GM21825 (cell line): ENCODE measurements around the gene RNF31.
A peak's percentile ranks its signal among the peaks of the same experiment; 100 is the strongest.

Experiments used
- ATAC-seq: cut with Tn5 transposase; IDR thresholded peaks from one replicate; pipeline ENCODE4 v1.9.1; 2021; ENCODE audit warnings: mild to moderate bottlenecking, moderate library complexity; ENCODE audit not compliant: unreplicated experiment

RNF31 gene

DNA sequence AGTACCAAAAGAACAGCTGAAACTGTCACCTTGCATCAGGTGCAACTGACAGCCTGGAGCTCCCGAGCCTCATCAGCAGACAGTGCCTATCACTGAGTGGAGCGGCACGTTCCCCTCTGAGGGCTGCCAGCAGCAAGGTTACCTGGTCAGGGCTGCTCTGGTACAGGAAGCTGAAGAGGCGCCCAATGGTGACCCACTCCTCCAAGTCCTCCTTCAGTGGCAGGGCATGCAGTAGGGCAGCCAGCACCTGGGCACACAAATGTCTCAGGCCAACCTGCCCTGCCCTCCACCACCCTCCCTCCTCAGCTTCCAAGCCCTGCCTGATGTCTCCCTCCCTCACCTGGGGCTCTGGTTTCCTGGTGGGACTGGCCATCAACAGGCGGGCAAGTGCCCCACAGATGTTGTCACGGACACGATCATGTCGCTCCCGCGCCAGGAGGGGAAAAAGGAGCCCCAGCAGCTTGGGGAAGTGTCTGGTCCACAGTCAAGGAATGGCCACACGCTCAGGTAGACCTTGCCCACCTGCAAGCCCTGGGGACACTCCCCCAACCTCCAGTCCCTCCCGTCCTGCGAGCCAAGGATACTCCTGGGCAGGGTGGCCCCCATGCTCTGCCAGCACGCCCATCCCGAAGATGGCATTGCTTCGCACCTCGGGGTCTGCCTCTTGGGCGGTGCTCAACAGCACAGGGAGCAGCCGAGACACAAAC lies 34.2 kb downstream of the RNF31 start:
- ATAC-seq = no peak

DNA sequence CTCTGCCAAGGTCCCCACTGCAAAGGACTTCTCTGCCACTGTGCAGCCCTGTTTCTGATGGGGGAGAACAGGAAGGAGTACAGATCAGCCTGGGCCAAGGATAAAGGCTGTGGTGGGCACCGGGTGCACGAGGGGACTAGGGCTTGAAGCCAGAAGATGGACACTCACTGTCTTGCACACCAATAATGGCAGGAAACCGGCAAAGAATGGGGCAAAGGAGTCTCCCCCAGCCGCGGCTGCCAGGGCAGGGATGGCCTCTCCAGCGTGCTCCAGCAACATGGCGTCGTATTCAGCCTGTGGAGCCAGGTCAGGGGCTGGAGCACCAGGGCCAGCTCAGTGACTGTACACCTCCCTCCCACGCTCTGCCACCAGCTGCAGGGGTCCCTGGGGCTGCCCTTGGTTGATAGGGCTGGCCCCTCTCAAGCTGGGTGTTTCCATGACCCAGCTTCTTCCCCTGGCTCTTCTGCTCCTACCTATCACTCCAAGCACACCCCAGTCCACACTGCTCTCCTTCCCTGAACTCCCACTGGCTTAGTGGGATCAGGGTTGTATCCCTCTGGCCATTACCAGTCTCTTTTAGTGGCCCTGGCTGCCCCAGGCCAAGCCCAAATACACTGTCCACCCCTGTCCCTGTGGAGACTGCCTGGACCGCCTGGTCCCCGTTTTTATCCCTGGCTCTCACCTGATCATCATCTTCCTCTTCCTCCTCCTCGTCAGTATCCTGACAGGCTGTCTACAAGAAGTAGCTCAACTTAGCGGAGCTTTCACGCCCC lies 35.0 kb downstream of the RNF31 start:
- no peak for ATAC-seq

- ATAC-seq = no peak
Measured at GRCh38 chr14:24183014-24183481, 35.8 kb downstream of the RNF31 start.

DNA sequence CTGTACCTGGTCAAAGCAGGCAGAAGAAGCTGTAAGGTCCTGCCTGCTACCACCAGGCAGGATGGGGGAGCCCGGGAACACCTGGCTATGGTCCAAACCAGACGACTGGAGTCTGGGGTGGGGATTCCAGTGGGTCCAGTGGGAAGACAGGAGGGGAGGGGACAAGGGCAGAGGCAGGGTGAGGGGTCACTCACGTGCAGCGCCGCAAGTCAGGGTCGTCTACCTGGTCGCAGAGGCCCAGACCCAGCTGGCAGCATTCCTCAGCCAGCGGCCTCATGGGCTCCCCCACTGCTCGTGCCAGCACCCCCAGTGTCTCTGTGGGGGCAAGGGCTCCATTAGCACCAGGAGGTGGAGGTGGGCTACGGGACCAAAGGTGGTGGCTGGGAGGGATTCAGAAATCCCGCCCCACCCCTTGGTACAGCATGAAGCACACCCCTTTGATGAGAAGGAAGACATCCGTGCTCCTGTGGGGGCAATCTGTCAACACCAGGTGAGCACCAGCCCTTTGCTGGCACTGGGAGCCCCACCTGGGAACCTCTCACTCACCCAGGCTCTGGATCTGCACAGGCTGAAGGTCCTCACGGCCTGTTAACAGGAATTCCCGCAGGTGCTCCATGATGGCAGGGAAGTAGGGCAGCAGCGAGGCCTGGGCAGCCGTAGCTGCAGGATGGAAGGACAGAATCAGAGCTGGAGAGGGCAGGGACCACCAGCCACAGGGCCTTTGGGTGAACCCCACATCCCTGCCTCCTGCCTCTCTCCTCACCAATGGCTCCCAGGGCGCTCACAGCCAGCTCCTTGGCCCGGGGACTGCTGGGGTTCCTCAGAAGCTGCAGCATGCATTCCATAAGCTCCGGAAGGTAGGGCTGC lies 37.0 kb downstream of the RNF31 start:
- ATAC-seq = no peak

GRCh38 chr14:24185026-24185425 lies 37.7 kb downstream of the RNF31 start:
- ATAC-seq = no peak

DNA sequence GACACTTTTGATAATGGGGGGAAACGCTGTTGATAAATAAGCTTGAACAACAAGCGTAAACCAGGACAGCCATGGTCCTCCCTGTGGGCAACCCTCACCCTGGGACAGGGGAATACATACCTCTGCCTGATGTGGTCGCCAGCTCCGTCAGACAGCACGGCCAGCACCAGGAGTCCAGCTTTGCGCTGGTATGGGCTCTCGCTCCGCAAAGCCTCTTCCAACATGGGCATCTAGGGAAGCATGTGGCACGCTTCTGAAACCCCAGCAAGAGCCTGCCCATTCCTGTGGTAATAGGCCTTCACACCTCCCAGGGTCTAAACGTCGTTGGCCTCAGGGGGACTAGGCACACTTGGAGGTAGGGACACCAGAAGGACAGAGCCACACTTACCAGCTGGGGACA lies 38.4 kb downstream of the RNF31 start:
- ATAC-seq = no peak

DNA sequence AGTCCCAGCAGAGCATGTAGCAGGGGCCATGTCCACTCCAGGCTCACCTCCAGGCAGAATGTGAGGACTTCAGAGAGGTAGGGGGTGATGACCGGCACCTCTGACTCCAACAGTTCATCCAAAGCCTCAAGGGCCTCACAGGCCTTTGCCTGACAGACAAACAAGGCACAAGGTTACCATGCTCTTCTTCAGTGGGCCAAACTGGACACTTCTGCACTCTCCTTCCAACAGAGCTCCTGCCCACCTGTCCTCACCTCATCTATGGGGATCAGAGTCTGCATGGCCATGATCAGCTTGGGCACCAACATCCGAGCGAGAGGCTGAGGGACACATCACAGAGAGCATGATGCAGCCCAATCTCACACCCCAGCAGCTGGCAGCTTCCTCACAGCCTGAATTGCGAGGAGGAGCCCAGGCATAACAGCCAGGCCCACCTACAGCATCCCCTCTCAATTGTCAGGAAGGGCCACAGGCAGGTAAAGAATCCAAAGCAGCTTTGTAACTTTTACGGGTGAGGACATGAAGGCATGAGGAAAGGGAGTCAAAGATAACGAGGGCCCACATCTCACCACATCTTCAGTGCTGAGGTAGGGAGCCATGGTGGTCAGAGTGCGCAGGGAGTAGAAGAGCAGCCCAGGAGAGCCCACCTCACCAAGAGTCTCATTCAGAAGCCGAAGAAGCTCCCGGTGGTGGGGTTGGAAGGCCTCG lies 39.7 kb downstream of the RNF31 start:
- no peak for ATAC-seq

- ATAC-seq = no peak
Measured at GRCh38 chr14:24187539-24187915, 40.2 kb downstream of the RNF31 start.

GRCh38 chr14:24188251-24189058 lies 41.2 kb downstream of the RNF31 start, which contains the start of gene IPO4:
Gene IPO4 (minus strand): TSS chr14:24188816. CDS start chr14:24188787, 29 bp downstream.
- peak; percentile 85 for ATAC-seq

DNA sequence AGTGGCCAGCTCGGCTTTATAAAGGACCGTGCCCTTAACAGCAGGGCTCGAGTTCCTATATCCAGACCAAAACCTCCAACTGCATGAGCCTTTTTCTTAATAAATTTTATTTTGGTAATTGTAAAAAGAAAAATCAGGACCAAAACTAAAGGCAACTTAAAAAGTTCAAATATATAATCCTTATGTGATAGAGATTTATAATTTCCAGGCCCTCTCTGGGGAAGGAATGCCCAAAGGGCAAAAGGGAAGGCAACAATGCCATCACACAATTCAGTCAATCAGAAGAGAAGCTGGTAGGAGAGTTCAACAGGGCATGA lies 41.7 kb downstream of the RNF31 start:
- ATAC-seq = no peak

DNA sequence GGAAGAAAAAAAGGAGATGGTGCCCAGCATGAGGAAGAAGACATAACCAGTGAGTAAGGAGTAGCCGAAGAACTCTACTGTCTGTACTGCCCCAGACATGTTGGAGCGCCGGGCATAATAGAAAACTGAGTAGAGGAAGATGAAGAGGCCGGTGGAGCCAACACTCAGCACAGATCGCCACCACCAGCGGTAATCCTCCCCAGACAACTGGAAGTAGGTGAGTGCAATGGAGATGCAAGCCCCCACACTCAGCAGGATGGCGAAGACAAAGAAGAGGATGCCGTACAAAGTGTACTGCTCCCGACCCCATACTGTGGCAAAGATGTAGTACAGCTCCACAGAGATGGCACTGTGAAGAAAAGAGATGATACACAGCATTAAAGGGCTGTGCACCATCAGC lies 42.2 kb downstream of the RNF31 start:
- ATAC-seq = no peak

DNA sequence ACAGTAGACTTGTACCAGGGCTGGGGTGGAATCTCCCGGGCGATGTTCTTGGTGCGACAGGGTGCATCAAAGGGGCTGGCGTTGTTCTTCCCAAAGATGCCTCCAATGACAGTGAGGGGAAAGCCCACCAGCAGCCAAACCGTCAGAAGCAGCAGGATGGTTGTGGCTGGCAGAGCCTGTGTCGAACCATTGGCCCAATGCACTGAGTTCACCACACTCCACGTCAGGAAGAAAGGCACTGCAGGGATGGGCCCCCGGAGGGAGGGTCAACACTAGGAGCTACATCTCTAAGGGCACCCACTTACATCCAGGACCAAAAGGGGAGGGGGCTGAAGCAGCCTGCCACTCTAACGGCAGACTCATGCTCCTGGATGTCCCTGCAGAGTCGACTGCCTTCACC lies 43.1 kb downstream of the RNF31 start:
- ATAC-seq = no peak

DNA sequence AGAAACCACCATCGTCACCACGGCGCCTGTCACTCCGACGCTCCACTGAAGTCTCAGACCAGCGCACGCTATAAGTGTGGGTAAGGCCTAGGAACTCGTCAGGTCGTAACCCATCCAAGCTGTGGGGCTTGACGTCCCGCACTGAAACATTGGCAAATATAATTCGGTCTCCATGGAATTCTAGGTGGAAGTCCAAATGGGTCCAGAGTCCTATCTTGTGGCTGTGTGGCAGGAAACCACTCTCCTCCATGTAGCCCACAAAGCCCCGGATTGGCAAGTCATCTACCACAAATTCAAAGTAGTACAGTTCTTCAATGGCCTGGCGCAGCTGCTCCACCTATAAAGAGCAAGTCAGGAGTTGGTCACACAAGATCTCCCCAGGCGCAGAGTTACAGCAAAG lies 45.6 kb downstream of the RNF31 start:
- no peak for ATAC-seq

DNA sequence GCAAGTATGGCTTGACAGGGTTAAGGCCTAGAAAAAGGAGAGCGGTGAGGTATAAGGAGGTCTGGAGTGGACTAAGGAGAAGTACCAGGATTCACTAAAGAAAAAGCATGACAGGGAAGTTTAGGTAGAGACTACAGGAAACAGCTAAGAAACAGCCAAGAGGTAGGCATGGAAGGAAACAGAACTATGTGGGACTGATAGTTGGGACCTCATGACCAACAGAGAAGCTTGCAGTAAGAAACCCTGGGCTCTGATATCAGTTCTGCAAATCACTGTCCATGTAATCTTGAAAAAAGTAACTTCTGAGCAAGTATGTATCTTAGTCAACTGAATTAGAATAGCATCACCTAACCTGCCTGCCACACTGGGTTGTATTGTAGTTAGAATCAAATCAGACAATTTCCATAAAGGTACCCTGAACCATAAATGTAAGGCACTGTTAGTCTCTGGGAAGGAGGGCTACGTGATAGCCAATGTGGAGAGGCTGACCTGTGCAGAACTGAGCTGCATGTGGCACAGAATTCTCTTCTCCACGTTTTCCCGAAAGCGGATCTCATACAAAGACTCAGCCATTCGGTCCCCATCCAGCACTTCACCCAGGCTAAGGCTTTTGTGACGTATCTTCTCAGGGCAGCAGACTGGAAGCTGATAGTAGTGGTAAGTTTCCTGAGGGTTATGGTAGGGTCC lies 47.0 kb downstream of the RNF31 start:
- no peak for ATAC-seq

DNA sequence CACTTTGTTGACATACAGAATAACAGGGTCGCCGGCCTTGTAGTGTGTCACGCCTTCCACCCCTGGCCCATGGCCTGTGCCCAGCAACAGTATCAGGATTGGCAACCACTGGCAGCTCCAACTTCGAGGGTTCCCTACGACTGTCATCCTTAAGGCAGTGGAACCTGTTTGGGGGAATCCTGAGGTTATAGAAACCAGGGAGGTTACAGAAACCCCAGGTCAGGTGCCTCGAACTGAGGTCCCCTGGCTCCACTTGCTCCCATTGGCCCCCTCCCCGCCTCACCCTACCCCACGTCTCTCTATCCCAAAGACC lies 47.5 kb downstream of the RNF31 start:
- ATAC-seq = no peak

GRCh38 chr14:24195186-24196070 lies 48.1 kb downstream of the RNF31 start, which contains the start of gene TM9SF1:
Gene TM9SF1 (minus strand): TSS chr14:24195441. CDS start chr14:24195019, 422 bp downstream.
- ATAC-seq = peak; percentile 74

DNA sequence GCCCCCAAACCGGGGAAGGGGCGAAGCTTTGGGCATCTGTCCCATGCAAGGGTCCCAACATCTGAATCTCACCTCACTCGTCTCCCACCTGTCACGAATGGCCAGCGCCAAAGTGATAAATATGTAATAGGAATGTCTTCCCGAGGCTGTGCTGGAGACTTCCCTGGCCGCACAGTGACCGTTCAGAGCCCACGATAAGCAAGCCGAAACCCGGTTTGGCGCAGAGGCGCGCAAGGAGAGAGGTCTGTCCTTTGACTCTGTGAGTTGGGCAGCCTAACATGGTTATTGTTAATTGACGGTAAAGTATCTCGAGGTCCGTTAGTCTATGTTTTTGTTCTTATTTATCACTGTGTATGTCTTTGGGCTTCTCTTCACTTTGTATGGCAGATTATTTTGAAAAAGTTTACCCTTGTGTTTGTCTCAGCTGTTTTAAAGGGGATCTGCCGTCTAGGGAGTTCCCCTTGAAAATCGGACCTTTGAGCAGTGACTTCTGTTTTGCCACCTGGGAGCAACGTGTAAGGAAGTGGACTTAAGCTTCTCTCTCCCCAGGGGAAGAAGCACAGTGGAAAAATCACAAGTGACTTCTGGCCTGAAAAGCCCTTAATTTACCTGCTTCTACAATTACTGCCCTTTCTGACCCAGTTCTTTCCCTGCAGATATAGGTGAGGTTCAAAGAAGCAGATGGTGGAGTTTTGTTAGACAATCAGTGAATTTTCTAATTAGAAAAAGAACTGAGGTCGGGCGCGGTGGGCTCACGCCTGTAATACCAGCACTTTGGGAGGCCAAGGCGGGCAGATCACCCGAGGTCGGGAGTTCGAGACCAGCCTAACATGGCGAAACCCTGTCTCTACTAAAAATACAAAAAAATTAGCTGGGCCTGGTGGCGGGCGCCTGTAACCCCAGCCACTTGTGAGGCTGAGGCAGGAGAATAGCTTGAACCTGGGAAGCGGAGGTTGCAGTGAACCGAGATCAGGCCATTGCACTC lies 49.1 kb downstream of the RNF31 start:
- peak; percentile 23 for ATAC-seq
